ENCODE measurements around the gene CTNNAL1.

GRCh38 chr9:108983885-108984284, 29.4 kb downstream of the CTNNAL1 start:
- TF ChIP-seq POLR2AphosphoS5 (IDR thresholded peaks at IDR 0.05; ENCODE audit: low read depth, low read length) (no peak), POLR2A (IDR thresholded peaks at IDR 0.05; ENCODE audit: low read depth, low read length) (no peak), TAF1 (IDR thresholded peaks at IDR 0.05; ENCODE audit: low read depth, low read length) (no peak)
